Panc1 (cell line): ENCODE measurements around the gene ADARB1.

Experiments used
- CTCF ChIP-seq: fragments of 450-650 bp; IDR thresholded peaks from 2 replicates; pipeline ENCODE4 v1.5.1; 2017; ENCODE audit warnings: mild to moderate bottlenecking
- POLR2AphosphoS5 ChIP-seq: IDR thresholded peaks from 2 replicates; pipeline ENCODE4 v1.6.1; 2012; ENCODE audit warnings: mild to moderate bottlenecking, low read depth, low read length, moderate library complexity
- REST ChIP-seq, 2 experiments: IDR thresholded peaks; 2 replicates each; pipeline ENCODE4 v1.6.1; 2011 to 2012; ENCODE audit warnings: low read depth in 2 of 2, control low read depth in 1 of 2, low read length in 1 of 2, mild to moderate bottlenecking in 1 of 2, moderate library complexity in 1 of 2; ENCODE audit not compliant: insufficient read depth in 1 of 2
- TCF7L2 ChIP-seq: IDR thresholded peaks from 2 replicates; pipeline ENCODE4 v1.6.1; 2011; ENCODE audit warnings: mild to moderate bottlenecking, low read depth, low read length, inconsistent platforms

GRCh38 chr21:45039317-45040156 lies 34.8 kb upstream of the ADARB1 start:
- no peak for TF ChIP-seq CTCF
- no peak for TF ChIP-seq POLR2AphosphoS5
- TF ChIP-seq REST (IDR thresholded peaks at IDR 0.05; ENCODE audit: insufficient read depth in 1 of 2, low read depth in 2 of 2, low read length in 1 of 2), result no peak
- no peak for TF ChIP-seq TCF7L2
